ENCODE results near the gene MGLL.
A peak's percentile ranks its signal among the peaks of the same experiment; 100 is the strongest.

MGLL gene

DNA sequence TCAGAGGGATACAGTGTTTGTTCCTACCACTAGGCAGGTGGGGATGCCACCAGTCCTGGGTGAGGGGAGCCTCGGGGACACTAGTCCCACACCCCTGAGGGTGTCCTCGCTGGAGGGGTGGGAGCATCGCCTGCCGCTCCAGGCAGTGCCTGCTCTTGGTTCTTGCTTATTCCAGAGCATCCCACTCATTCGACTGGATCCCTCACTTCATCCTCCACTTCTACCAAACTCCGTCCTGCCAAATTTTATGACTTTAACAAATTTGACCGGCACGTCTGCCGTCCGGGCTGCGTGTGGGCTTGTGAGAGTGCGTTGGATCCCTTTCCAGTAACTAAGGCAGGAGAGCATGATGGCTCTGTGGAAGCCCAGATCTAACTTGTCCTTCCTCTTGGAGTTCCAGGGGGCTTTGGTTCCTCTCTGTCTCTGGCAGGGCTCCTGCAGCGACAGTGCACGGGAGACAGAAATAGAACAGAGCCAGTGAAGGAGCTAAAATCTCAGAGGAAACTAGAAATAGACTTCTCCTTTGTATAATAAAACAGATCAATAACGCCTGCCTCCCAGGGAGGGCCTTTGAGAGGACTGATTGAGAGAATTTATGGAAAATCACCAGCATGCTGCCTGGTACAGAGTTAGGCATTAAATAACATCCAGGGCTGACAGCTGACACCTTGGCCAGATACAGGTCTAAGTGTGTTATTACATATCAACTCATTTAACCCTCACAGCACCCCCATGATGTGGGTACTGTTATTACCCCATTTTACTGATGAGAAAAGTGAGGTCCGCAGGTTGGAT is 34.5 kb downstream of the MGLL start:
- peak in 1 of 3 experiments; percentile 15 for DNase-seq

DNA sequence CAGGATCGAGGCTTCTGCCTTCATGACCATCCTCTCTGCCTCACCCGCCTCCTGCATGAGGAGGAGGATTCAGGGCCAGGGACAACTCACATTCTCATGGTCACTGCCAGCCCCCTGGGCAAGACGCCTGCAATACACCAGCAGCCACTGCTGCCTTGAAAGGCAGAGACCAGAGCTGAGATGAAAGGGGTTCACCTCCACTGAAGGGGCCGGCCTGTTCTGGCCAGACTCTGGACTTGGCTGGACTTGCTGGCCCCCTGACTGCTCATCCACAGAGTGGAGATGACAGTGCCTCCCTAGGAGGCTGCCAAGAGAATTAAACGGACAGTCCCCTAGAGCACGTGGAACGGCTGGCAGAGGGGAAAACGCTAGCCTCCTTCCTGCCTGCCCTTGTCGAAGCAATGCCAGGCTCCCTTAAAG is 35.2 kb downstream of the MGLL start:
- DNase-seq = no peak

DNA sequence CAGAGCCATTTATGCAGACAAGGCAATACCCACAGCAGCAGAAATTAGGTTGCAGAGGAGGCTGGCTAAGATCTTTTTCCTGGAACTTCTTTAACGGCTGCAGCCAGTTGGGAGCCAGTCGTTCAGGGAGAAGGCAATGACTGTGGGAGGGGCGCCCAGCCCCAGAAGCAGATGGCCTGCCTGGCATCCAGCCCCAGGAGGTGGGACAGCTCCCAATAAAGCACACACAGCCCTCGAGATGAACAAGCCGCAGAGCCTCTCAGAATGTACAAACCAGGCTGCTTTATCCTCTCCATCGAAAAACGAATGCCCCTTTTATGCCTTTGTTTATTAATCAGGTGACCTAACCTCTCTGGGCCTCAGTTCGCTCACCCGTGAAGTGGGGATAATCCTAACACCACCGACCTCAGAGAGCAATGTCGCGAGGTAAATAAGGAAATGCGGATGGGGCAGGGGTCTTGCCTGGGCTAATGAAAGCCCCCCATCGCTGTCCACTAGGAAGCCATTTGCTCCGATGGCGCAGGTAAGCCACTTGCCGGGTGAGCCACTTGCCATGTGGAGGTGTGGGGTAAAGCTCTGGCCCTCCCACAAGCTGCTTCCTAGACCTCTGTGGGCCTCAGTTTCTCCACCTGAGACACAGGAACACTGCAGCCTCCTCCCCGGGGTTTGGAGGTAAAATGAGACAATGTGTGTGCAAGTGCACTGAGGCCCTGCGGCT is 35.8 kb downstream of the MGLL start:
- DNase-seq = peak; percentile 69 to 86 (median 83)

DNA sequence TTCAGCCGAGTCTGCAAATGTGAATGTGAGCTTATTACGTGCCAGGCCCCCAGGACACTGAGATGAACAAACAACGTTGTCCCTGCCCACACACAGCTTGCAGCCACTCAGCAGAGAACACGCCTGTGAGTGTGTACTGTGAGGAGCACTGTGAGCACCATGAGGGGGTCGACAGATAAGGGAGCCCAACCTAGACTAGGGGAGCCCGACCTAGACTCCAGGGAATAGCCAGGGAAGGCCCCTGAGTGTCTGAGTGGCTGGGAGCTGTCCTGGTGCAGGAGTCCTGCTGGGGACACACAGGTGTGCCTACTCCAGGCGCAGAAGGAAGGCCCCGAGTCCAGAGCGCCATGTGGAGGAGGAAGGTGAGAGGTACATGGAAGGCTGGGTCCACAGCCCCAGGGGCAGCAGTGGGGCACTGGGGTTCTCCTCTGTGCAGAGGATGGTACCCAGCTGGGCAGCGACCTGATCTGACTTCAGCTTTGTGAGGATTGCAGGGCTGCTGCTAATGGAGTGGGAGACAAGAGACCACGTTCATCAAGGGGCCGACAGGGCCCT is 36.5 kb downstream of the MGLL start:
- DNase-seq = peak; percentile 43 to 63 (median 56)

DNA sequence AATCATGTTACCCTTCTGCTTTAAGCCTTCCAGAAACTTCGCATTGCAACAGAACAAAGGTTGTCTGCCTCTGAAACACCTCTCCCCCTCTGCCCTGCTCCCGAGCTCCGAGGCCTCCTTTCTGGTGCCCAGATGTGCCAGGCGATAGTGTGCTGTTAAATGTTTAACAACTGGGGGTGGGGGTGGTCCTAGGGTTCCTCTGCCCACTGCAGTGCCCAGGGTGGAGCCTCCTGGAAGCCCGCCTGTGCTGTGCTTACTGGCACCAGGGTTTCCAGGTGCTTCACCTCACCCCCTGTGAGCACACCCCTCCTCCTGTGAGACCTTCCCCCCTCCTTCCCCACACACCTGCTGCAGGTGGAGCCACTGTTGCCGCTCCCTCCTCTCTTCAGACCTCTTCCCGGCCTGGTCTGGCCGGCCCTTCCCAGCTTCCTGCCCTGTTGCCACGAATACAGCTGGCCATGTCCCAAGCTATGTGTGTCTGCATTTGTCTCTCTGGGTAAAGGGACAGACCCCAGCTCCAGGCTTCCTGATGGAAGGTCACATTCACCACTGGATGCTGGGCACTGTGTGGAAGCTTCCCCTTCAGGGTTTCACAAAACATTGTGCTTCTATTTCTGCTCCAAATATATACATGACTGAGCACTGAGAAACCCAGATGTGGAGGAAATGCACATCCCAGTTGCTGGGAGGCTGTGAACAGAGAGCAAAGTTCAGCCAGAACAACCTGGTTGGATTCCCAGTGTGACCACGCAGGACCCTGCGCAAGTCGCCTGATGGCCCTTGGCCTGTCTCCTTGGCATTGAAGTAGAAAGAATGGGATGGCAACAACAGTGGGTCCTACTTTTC is 37.2 kb downstream of the MGLL start:
- DNase-seq = peak; percentile 65 to 90 (median 87)

DNA sequence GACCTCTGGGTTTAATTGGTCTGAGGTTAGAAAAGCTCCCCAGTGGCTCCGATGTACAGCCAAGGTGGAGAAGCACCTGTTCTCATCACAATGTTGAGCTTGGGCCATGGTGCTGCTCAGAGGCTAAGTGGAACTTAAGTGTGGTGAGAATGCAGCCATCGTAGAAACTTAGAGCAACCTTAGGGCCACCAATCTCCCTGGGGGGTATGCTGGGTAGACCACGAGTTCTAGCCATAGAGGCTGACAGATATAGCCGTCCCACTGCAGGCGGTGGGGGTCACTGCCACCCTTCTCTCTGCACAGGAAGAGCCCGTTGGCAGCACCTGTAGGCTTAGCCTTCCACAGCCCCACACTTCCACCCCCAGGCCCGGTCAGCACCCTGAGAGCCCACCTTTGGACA is 38.0 kb downstream of the MGLL start:
- DNase-seq = peak in 2 of 3 experiments; percentile 33 to 66

DNA sequence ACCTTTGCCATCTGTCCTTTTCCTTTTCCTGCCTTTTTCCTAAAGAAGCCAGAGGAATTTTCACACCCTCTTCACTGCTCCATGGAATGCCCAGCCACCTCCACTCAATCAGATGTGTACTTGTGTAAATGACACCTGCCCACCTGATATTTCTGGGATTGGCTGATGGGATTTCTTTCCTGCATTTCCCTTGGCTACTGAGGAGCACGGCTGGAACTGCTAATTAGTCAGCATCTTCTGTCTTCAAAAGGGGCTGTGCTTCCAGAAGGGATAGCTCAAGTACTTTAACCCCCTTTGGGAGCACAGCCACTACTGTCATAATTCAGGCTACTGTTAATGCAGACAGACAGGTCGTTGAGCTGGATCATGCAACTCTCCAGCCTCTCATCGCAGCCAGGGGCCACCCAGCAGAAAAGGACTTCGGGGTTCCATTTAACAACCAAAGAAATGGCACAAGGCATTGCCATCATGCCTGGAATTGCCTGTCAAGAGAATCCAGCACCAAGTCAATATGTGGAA is 38.6 kb downstream of the MGLL start:
- peak in 2 of 3 experiments; percentile 61 to 86 for DNase-seq

DNA sequence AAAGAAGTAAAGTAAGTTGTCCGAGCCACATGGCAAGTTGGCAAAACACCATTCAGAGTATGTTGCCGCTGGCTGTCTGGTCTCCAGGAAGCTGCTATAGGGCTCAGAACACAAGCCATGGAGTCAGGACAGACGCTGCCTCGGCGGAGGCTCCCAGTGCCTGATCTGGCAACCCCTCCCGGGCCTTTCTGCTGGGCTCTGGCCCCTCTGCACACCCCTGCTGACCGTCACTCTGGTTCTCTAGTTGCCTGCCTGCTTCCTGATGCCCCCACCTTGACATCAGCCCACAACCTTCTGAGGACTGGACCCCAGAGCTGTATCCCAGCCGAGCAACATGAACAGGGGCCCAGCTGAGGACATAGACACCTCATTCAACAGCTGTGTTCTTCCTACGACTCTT is 39.1 kb downstream of the MGLL start:
- no peak for DNase-seq

DNA sequence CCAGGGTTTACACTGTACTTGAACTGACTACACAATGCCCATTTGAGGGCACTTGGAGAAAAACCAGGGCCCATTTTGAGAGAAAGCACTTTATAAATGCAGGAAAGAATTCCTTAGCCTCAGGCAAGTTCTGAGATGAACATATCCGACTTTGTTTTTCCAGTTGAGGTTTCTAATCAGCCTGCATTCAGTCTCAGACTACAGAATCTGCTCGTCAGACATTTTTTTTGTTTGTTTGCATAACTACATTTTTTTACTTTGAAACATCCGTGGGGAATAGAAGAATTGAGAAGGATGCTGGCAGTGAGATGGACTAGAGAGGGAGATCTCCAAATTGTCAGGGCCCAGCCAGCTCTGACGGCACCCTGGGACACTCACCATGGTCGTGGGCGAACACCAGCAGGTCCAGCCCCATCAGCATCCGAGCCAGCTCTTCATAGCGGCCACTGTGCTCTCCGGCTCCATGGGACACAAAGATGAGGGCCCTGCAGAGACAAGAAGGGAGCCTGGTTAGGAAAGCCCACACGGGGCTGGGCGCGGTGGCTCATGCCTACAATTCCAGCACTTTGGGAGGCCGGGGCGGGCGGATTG is 40.8 kb downstream of the MGLL start:
- peak in 1 of 3 experiments; percentile 46 for DNase-seq

DNA sequence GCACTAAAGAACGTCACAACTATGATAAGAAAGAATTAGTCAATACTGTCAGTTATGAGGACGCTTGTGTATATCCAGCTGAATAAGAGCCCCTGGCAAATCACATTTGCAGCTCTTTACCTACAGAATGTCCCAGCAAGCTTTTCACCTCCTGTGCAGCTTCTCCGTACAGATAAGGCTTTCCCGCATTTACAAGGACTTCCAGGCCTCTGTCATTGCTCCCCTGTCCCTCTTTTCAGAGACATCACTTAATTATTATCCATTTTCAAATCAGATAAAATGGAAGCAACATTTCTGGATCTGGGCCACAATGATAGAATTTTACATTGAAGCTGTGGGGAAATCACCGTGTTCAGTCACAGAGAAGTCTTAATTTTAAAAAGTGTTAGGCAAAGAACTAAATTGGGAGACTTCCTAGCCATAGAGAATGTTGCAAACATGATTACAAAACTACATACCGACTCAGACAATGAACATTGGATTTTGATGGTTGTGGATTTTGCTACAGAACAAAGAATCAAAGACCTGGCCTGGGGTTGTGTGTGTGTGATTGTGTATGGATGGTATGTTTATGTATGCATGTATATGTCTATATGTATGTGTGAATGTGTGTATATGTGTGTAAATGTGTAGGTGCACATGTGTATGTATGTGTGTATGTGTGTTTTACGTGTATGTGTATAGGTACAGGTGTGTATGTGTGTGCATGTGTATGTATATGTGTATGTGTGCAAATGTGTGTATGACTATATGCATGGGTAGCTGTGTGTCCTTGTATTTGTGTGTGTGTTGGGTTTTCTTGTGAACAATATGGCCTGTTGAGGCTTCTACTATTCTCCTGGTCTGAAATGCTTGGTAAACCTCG is 41.5 kb downstream of the MGLL start:
- no peak for DNase-seq

DNA sequence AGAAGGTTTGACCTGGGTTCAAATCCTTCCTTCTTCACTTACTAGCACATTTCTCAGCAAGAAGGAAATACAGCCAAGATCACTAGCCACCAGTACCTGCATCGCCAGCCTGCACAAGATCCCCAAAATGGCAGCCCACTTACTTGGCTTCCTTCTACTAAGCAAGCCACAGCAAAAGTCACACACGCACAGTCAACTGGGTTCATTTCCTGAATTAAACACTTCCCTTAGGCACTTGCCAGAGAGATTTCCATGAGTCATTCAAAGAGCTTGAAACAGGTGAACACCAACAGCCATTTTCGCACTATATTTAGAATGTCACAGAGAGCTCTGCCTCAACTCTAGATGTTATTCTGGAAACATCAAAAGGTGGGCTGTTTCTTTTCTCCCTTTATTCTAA is 42.6 kb downstream of the MGLL start:
- no peak for DNase-seq

DNA sequence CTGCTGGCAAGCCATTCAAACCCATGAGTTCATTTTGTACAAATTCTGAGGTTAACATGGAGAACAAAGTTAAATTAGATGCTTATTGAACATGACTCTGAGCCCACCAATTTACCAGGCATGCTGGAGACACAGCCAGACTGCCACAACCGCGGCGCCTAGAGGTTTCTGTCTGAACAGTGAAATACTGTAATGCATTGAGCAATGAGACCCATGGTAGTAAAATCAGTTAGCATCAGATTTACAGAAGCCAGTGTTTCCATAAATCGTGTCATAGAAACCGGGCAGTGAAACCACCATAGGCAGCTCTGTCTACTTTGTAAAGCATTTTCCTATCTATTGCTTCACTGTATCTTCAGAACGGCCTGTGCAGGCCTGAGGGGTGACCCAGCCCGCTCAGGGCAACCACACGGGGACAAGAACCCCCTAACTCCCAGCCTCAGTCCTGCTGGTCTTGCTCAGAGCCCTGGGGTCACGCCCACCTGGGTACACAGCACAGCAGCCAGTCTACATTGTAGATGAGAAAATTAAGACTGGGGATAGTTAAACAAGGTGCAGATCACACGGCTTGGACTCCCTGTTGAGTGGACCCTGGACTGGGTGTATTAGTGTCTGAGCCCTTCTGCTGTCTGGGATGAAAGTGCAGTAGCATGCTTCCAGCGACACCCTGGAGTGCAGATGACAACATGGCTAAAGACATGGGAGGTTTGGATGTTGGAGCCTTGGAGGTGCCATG is 44.2 kb downstream of the MGLL start:
- no peak for DNase-seq

DNA sequence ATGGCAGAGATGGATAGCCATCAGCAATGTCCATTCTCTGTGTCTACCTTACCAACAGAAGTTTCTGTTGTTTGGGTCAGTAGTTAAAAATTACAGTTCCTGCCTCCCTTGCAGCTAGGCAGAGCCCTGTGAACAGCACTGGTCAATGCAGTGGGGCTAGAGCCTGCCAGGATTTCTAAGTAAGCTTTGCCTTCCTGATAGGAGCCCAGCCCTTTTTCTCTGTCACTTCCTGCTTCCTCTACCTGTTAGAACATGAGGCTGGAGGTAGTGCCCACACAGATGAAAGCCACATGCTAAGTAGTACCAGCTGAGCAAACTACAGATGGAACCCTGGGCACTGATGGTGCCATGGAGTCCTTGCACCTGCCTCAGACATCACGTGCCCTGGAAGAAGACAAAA is 45.0 kb downstream of the MGLL start:
- DNase-seq = no peak

DNA sequence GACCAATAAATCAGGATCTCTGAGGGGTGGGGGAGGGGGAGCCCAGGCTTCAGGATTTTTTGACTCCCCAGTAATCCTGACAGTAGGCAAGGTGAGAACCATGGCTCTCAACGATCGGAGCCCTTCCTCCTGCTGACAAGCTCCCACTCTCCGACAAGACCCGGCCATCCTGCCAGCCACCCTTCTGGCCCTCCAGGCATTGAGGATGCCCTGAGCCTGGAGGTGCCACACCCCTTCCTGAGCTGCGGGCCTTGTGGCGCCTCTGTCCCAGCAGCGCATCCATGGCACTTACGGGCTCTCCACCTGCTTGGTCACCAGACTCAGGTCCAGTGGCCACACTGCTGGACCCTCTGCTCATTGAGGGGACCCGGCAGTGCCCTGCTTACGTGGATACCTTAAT is 46.0 kb downstream of the MGLL start:
- DNase-seq = no peak

DNA sequence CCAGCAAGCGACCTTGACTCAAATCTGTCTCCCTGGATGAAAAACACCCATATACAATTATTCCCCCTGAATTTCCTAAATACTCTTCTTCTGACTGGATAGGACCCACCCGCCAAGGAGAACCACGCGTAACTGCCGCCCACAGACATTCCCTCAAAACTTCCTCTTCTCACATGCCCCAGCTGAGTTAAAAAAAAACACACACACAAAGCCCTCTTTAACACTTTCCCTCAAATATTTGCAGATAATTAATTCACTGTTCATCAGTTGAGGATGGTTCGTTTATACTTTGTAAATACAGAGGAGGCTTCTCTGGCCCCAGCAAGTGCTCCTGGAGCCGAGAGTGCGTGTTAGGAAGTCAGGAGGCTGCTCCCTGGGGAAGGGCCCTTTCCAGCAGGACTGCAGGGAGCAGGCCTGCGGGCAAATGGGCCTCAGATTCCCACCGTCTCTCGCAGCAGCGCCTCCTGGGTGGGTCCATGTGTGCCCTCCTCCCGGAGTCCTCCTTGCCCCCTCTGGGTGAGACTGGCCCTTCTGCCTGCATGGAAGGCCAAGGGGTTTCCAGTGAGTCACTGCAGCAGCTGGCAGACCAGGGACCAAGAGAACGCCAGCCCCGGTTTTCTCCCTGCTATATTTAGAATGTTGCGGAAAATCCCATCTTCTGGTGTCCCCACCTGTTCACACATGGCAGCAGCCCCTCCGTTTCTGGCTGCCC is 46.8 kb downstream of the MGLL start:
- peak; percentile 23 to 93 (median 86) for DNase-seq

DNA sequence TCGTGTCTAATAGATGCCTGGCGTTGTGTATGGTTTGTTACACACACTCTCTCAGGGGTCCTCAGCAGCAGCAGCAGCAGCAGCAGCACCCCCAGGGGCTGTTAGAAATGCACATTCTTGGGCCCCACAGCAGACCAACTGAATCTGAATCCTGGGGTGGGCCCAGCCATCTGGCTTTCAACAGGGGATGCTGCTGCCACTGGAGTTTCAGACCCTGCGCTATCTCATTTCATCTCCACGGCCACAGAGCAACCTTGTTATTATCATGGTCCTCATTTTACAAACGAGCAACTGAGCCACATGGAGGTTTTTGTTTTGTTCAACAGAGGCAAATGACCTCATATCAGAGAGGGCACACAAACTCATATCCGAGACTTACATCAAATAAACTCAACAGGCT is 47.7 kb downstream of the MGLL start:
- DNase-seq = peak in 1 of 3 experiments; percentile 49

DNA sequence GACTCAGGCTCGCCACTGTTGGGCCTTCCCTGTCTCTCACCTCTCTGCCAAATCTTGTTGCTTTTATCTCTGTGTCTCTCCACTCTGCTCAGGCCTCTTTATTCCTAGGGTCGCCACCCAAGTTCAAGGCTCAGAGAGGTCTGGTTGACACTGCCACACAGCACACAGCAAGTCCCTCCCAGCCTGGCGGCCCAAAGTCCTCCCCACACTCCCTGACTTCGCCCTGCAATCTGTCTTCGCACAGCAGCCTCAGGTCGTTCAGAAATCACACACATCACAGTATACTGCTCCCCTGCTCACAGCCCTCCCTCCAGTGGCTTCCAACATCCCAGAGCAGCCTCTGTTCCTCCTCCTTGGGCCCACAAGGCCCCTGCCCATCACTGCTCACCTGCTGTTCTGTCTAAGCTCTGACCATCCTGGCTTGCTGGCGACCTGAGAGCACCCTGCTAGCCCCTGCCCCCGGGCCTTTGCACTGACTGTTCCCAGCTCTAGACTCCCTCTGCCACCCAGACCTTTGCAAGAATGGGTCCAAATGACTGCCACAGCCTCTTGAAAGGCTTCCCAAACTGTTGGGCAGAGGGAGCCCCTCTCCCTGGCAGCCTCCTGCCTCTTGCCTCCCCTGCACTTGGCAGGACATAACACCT is 48.4 kb downstream of the MGLL start:
- no peak for DNase-seq

DNA sequence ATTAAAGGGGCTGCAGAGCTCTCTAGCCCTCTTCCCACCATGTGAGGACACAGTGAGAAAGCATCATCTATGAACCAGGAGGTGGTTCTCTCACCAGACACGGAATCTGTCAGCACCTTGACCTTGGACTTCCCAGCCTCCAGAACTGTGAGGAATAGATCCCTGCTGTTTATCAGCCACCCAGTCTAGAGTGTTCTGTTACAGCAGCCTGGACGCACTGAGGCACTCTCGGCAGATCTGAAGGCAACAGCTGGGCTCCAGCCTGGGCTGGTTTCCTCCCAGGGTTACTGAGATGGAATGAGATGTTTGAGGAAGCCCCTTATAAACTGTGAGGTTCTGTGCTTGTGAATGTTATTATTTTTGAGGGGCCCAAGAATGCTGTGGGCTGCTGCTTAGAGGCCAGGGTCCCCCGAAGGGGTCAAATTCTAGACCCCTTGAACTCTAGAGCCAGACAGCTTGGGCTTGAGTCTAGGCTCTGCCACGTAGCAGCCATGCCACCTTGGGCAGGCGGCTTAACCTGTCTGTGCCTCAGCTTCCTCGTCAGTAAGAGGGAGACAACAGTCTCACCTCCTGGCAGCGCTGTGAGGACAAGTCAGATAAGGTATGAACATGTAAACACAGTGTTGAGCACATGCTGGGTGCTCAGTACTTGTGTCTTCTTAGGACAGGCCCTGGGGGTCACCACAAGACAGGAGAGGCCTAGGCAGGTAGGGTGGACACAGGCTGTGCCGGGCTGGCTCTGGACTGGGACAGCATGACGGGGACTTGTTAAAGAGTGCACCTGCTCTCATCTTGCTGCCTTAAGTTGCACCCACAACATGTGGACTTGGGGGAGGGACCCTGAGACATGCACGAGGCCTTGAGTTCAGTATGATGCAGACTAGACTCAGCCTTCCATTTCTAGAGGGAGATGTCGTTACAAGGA is 49.2 kb downstream of the MGLL start:
- no peak for DNase-seq
